GM19240 (cell line): ENCODE data around the gene TRIM67.

Experiments used
- DNase-seq: peaks from one replicate; pipeline ENCODE4 v3.0.0; 2011; ENCODE audit warnings: low spot score; ENCODE audit not compliant: insufficient read length

Gene TRIM67

DNA sequence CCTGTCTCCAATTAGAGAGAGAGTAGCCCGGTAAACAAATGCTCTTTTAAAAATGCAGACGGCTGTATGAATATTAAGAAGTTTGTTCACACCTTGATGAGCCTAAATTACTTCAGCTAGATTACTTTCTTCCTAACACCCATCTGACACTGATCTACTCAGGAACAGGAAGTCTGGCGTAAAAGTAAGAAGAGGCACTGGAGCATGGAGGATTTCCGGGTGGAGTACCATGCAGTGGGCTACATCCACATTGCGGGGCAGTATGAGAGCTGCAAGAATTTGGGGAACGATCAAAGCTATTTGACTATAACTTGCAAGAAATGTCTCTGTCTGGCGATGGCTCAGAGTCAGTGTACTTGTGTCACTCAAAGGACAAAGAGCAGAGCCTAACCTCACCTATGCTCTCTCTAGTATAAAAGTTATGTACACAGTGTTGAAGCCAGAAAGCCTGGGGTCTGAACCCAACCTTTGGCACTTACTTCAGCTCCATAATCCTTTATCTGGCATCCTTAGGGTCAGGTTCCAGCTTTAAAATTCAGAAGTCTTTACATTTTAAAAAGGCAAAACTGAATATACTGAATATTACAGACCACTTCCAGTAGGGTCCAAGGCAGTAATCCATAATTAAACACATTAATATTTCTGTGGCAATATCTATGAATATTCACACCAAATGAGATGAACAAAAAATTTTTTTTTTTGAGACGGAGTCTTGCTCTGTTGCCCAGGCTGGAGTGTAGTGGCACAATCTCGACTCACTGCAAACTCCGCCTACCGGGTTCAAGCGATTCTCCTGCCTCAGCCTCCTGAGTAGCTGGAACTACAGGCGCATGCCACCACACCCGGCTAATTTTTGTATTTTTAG lies 71.2 kb downstream of the TRIM67 start:
- no peak for DNase-seq

DNA sequence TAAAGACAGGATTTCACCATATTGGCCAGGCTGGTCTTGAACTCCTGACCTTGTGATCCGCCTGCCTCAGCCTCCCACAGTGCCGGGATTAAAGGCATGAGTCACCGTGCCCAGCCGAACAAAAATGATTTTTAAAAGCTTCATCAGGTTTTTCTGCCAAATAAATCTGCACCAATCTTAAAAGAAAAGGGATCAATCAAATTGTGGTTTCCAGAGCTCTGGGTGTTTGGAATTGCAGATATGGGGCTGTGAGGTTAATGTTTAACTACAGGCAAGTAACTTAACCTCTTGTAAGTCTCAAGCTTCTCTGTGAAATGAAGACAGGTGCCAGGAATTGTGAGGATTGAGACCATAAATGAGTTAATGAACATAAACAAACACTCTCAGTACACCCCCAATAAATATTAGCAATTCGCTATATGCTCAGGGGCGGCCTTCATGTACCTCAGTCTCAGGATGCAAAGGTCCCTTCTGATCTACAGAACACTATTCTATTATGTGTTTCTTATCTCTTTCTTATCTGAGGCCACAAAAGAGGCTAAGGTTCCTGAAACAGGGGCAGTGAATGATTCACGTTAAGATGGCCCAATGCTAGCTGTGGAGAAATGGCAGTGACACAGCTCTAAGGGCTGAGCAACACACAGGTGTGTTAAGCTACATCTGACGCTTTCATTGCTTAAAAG lies 72.0 kb downstream of the TRIM67 start:
- no peak for DNase-seq

DNA sequence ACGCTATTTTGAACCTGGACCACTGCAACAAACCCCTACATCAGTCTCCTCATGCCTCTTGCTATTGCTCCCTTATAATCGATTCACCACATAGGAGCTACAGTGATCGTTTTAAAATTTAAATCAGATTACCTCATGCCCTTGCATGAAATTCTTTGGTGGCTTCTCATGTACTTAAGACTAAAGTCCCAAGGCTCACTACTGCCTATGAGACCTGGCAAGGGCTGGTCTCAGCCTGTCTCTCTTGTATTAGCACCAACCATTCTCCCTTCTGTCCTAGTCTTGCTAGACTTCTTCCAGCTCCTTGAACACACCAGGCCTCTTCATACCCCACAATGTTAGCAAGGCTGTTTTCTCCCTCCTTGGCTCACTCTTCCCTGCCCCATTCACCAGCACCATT lies 72.6 kb downstream of the TRIM67 start:
- DNase-seq = no peak

DNA sequence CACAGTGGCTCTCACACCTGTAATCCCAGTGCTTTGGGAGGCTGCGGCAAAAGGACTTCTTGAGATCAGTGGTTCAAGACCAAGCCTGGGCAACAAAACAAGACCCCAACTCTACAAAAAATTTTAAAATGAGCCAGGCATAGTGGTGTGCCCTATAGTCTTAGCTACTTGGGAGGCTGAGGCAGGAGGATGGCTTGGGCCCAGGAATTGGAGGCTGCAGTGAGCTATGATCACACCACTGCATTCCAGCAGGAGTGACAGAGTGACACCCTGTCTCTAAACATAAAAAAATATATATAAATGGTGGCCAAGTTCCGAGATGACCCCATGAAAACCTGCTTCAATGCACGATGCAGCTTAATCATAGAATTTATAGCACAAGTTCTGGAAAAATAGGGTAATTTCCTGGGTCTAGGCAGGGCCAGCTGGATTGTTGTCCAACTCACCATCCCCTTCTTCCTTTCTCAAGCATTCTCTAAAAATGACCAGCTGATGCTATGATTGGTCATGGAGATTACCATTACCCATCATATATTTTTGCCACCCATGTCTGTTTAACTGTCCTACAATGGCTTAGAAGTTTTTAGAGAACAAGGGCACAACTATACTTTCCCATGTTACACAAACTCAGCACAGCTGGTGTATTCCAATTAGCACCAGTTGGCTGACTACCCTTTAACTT lies 73.8 kb downstream of the TRIM67 start:
- no peak for DNase-seq

DNA sequence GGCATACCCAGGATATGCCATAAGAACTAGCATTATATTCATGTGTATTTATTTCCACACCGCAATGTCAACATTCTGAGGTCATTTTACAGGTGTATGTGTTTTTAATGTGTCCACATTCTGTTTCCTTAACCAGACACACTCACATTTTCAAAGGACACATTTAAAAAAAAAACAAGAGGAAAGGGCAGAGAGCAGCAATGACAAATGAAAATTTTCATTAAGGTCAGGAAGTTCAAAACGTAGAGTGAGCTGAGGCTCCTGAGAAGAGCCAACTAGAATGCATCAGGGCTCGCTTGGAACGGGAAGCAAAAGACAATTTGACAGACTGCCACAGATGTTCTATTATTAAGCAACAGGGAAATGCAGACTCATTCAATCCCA lies 74.3 kb downstream of the TRIM67 start:
- no peak for DNase-seq

DNA sequence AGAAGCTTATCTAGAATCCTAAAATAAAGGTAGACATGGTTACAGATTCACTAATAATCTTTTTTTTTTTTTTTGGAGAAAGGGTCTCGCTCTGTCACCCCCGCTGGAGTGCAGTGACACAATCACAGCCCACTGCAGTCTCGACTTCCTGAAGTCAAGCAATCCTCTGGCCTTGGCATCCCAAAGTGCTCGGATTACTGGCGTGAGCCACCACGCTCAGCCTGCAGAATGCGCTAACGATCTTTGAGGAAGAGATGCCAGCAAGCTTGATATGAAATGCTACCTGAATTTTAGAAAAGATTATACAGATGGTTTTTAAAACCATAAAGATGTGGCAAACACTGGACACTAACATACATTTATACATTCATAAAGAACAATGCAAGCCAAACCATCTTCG lies 75.1 kb downstream of the TRIM67 start:
- no peak for DNase-seq

DNA sequence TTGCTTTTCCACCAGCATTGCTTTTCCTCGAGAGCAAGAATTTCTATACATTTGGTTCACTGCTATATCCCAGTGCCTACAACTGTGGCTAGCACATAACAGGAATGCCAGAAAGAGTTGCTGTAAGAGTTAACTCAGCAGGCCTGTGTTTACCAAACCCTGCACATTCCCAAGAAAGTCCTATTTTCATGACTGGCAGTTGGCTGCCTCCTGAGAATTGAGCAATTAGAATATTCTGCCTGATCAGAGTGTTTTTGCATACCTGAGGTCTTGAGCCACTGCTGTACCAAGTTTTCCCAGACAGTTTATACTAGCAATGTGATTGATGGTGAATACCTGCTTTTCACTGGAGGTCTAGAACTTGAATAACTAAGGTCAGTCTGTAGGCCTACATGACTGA lies 76.4 kb downstream of the TRIM67 start:
- no peak for DNase-seq

DNA sequence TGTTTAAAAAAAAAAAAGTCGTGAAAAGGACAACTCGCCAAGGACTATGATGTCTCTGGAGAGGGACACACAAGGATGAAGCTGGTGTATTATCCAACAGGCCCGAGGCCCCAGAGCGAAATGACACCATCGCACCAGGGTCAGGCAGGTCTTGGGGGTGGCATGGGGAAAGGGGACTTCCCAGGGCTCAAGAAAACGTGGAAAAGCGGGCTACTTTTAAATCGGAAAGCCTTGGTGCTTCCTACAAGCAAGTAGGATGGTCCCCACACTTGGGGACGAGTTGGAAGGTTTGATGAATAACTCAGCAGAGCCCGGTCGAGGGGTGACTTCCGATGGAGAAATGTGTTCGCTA lies 78.6 kb downstream of the TRIM67 start:
- no peak for DNase-seq

DNA sequence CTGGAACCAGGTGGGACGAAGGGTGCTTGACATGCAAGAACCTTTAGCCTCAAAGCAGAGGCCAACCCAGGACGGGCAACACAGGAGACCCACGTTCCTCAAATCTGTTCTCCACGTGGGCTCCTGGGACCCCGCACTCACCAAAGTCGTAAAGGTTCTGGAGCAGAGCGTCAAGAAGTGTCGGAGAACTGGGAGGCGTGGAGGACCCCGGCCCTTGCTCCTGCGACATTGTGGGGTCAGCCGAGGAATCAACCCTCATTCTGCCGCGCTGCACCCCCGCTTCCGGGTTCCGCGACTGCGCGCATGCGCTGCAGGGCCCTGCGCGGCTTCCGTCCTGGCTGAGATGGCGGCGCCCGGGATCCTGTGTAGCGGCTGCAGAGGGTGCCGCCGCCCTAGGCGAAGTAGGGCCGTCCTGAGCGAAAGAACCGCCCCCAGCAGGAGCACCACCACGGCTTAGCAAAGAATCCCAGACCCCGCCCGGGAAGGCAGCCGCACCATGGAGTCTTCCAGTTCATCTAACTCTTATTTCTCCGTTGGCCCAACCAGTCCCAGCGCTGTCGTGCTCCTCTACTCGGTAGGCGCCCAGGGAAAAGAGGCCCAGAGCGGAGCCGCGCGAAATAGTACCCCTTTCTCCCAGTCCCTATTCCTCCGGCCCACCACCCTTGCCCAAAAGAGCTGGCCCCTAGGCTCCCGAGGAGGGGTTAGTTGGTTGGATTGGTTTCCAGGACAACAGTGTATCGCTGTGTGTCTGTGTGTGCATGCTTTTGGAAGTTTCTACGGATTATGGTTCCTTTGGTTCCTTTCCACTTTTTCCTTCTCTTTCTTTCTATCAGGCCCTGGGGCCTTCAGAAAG lies 79.3 kb downstream of the TRIM67 start, which contains the start of gene GNPAT:
TSS of gene GNPAT (plus strand) at position 330 of the 853 bp plus-strand sequence. CDS start at position 497, 167 bp downstream.
- DNase-seq = peak; percentile 91

DNA sequence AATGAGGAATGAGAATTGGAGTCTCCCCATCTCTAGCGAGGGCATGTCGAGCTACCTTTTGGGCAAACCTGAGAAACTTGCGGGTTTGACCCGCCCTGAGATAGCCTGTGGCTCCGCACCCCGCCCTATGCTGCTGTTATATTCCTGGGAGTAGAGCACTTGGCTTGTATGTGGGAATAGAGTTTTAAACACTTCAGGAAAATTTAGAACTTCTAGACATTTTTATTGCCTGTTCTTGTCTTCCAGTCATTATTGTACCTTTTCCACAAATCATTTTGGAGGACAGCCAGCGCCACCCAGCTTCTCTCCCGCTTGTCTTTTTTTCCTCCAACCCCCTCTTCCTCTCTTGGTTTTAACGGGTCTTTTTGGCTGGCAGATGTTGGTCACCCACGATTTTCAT lies 79.9 kb downstream of the TRIM67 start:
- DNase-seq = no peak

DNA sequence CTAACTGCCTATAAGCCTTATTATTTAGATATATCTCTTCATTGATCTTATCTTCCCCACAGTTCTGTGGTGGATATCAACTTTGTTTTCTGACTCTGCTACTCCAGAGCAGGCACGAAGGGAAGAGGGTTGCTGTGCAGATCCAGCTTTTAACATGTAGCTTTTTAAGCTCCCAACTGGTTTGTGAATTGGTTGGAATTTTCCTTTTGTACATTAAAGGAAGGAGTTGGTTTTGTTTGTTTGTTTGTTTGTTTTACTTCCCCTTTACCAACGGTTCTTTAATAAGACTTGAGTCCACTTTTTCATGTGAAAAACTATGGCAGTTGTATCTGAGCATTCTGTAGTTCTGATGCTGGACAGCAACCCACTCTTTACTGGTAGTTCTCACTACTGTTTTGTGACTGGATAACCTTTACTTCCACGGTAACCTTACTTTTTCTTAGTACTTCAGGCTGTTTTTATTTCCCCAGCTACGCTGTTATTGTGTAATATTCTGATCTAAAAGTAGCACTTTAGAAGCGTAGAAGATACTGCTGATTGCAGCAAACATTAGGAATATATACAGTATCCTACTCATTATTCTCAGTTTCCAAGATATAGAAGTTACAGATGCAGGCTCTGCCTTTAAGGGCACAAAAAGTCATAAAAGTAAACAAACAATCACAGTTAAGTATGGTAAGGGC lies 80.8 kb downstream of the TRIM67 start:
- DNase-seq = no peak

DNA sequence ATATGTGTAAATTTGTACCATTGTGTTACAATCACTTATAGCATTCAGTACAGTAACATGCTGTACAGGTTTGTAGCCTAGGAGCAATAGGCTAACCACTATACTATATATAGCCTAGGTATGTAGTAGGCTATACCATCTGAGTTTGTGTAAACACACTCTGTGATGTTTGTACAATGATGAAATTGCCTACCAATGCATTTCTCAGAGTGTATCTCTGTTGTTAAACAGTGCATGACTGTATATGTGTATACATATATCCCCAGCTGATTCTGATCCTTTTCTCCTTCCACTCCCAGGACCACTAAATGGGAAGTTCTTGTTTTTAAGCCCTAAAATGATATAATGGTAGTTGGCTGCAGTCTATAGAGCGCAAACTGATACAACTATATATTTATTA lies 86.9 kb downstream of the TRIM67 start:
- DNase-seq = no peak

DNA sequence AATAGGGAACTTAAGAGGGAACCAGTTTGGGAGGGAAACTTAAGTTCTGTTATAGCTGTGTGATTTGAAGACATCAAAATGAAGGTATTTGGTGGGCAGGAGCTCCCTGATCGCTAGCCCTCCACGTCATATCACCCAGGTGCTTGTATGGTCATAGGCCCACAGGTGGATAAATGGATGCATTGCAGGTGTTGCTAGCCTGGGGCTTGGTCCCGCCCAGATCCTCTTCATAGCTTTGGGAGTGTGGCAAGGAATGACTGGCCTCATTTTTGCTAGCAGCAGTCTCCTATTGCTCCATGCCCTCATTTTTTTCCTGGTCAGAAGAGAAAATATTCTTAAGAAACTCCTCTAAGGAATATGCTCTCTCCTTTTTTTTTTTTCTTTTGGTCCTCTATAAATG lies 90.5 kb downstream of the TRIM67 start:
- DNase-seq = no peak

DNA sequence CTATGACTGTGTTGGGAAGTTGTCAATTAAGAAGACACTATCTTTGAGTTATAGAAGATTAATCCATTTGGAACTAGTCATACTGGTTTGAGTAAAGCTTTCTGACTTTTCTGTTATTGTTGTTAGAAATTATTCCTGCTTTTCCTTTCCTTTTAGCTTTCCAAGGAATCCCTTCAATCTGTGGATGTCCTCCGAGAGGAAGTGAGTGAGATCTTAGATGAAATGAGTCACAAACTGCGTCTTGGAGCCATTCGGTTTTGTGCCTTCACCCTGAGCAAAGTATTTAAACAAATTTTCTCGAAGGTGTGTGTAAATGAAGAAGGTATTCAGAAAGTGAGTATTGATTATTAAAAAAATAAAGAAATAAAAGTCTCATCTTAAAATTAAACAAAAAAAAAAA lies 98.5 kb downstream of the TRIM67 start:
- DNase-seq = no peak

DNA sequence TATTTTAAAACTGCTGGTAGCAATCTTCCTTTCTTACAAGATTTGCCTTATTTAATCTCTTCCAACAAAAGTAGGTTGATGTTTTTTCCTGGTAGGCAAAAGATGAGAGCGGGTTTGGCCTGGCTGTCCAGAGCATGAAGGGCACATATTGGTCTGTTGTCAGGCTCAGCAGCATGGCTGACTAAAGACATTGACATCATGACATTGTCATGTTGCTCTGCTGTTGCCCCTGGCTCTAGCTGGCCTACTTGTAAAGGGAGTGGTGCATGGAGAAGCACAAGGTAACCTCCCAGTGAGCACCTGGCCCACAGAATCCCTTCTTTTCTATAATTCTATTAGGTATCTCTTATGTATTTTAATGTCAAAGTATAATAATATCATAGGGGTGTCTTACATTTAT lies 102.8 kb downstream of the TRIM67 start:
- DNase-seq = no peak

DNA sequence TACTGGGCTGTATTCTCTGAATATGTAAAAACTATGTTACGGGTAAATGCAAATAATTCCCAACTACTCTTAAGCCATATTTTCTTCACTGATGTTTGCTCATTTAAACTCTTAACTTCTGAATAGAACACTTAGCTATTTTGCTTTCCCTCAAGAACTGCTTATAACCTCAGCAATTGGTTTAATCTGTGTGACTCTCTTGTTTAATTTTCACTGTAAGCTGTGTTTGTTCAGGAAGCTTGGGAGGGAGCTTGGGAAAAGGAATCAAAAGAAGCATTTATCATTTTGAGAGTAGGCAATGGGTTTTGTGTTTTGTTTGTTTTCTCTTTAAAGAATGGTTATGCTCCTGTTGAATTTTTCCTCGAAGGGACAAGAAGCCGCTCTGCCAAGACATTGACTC lies 103.5 kb downstream of the TRIM67 start:
- DNase-seq = no peak

DNA sequence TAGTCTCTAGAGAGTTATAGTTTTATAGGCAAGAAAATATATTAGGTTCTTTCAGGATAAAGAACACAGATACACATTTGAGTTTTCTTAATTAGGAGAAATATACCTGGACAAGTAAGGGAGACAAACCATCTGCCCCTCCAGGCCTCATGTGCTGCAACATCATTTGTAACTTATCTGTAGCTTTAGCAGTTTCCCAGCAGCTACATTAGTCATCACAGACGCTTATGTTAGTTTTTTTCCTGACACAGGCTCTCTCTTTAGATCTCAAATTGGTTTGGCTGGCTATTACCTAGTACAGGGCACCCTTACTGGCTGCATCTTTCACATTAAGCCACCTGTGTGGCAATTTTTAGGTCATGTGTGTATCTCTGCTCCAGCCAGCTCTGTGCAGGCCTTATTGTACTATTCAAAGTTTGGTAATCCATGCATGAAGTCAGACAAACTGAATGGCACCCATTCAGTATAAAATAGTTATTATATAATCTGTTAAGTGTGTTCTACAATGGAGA lies 105.0 kb downstream of the TRIM67 start:
- DNase-seq = no peak
